Globus pallidus (tissue), 1 donor: ENCODE results near the gene AIG1.
"Not testable (repeated sequence)": the region's sequence is repeated elsewhere in the genome, so short reads cannot be mapped to it uniquely, and the experiment has no call there.

Experiments
- DNase-seq: peaks from one replicate; pipeline ENCODE4 v3.0.0-alpha.2; 2015; ENCODE audit warnings: low spot score

Gene AIG1

DNA sequence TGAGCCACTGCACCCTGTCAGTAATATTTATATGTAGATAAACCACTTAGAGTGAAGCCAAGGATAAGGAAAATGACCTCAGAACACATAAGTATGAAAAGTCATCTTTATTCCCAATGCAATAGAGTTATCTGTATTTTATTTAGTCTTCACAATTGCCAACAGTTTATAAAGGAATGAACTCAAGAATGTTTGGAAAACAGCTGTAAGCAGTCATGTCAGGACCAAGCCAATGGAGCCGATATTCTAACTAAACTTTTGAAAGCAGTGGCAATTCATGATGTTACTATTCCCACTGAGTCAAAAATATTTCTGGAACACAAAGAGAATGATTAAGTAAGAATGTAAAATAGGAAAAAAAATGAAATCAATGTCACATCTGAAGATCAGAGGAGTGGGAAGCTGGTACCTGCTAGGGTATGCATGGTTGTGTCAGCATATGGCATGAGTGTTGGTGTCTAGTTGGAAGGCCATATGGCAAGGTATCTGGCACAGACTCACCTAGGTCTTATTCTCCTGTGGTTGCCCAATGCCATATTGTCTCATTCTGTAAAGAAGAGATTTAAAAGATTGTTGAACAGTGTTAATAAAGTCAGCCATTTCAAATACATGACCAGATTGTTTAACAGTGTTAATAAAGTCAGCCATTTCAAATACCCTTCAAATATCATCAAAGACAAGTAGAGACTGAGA is 271.6 kb downstream of the AIG1 start:
- no peak for DNase-seq

GRCh38 chr6:143333081-143333480 is 272.4 kb downstream of the AIG1 start:
- no peak for DNase-seq

DNA sequence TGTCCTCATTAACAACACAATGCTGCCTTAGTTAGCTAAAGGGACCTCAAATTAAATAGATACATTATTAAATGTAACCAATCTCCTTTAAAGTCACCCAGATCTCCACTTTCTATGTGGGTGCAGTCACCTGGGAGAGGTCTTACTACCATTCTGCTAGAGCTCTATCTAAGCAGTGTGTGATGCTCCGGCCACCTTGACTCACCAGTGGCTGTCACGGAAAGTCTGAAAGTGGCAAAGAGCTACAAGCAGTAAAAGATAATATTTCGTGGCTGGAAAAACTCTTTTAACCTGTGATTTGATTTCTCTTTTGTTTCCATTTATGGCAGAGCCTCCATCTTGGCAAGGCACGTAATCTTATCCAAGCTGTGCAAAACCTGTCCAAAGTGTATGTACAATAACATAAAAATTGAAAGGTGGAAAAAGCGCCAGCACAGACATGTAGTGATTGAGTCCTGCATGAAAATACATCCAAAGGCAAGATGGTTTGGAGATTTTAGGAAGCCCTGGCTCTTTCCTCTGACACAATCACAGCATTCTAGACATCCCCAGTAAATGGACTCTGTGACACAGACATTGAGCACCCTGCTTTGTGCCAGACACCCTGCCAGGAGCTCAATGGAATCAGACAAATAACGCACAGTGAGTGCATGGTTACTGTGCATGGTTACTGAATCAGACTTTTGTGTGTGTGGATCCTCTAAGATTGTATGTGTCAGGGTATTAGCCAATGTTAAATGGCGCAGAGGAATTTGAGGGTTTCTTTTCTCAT is 273.2 kb downstream of the AIG1 start:
- DNase-seq = peak; percentile 46

- DNase-seq = no peak
Measured at GRCh38 chr6:143335865-143336264, 275.2 kb downstream of the AIG1 start.

DNA sequence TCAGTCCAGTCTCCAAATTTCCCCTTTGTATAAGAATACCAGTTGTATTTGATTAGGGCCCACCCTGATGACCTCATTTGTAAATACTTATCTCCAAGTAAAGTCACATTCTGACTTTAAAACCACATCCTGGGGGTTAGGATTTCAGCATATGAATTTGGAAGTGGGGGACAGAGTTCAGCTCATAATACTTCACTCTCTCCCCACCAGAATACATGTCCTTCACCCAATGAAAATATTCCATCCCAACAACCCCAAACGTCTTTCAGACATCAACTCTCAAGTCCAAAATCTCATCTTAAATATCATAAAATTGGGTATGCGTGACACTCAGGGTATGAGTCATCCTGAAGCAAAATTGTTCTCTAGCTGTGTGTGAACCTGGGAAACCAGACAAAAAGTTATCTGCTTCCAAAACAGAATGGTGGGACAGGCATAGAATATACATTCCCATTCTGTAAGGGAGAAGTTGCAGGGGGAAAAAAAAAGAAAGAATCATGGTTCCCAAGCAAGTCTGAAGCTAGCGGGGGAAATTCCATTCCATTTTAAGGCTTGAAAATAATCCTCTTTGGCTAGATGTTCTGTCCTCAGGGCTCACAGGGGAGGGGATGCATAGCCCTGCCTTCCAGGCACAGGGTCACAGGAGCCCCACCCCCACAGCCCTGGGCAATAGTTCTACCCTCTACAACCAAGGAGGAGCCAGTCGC is 275.9 kb downstream of the AIG1 start:
- DNase-seq = no peak

DNA sequence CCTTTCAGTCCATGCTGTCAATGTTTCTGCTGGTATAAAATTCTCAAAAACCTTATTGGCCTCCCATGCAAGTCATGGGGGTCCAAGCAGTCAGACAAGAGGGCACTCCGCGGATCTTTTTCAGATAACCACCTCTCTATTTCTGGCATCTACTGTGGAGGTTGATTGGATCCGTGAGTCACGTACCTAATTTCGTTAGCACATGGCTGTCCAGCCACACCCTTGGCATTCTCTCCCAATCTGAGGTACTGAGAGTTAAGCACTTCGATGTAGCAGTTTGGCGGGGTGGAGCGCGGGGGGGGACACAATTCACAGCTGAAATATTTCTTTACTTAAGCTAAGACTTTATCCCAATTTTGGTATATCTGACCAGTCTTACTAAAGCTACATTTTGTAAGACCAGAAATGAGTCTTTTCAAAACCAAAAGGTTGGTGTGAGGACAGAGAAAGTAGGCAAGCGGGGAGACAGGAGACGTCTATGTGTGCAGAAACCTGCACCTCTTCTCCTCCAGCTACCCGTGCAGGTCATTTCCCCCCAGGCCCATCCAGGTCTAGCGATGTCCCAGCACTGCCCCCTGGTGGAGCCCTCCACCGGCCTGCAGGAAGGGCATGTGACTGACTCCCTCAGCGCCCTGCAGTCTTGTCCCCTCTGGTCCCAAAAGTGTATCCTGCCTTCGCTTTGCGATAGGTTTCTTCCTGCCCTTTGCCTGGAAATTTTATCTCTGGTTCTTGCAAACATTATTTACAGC is 276.7 kb downstream of the AIG1 start:
- DNase-seq = no peak

- no peak for DNase-seq
Measured at GRCh38 chr6:143339223-143339622, 278.5 kb downstream of the AIG1 start.

GRCh38 chr6:143345477-143345876 is 284.8 kb downstream of the AIG1 start:
- not testable (repeated sequence) for DNase-seq

- DNase-seq = no peak
Measured at GRCh38 chr6:143346004-143346403, 285.3 kb downstream of the AIG1 start.

DNA sequence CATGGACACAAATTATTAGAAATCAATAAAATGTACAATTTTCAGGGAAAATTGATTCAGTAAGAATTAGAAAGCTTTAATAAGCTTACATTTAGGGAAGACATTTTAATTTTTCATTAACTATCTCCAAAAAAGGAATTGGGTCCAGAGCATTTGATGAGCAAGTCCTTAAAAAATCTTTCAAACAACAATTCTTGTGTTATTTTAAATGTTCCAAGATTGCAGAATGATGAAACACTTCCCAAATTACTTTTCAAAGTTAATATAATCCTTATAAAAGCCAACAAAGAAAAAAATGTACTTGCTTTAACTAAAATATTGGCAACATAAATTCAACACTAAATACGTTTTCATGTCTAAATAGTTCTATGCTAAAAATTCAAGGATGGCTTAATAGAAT is 287.8 kb downstream of the AIG1 start:
- DNase-seq = no peak

DNA sequence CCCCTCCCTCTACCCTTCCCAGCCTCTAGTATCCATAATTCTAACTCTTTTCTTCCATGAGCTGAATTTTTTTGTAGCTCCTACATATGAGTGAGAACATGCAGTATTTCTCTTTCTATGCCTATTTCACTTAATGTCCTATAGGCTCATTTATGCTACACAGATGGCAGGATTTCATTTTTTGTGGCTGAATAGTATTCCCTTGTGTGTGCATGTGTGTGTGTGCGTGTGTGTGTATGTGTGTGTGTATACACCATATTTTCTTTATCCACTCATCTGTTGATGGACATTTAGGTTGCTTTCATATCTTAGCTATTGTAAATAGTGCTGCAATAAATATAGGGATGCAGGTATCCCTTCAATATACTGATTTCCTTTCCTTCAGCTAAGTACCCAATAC is 288.8 kb downstream of the AIG1 start:
- DNase-seq = no peak

DNA sequence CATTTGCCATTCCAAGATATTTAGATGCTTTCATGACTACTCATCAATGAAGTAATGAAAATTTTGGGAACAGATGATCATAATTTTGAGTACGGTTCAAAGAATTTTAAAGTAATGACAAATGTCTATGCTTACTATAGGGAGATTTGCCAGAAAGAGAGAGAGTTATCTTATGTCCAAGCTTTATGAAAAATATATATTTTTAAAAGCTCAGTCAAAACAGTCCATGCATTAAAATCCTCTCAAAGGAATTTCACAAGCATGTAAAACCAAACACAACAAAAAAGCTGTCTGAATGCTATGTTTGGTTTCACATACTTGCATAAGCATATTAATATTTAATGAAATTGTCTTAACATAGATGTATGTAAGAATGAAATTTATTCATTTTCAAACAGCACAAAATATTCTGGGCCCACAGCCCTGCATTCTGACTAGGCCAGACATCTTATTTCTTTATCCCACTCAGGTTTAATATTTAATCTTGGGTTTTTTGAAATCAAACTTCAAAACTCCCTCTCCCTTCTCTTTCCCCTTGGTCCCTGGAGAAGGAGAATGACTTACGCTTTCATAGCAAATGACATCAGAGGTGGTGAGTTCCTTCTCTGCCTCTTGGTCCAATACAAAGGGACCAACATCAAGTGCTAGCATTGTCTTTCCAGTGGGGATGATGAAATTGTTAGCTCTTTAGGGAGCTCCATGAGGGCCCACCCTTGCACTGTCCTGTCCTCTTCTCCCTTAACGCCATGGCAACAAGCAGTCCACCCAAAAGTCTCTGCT is 295.6 kb downstream of the AIG1 start:
- DNase-seq = no peak

GRCh38 chr6:143357152-143357551 is 296.5 kb downstream of the AIG1 start:
- DNase-seq = no peak

DNA sequence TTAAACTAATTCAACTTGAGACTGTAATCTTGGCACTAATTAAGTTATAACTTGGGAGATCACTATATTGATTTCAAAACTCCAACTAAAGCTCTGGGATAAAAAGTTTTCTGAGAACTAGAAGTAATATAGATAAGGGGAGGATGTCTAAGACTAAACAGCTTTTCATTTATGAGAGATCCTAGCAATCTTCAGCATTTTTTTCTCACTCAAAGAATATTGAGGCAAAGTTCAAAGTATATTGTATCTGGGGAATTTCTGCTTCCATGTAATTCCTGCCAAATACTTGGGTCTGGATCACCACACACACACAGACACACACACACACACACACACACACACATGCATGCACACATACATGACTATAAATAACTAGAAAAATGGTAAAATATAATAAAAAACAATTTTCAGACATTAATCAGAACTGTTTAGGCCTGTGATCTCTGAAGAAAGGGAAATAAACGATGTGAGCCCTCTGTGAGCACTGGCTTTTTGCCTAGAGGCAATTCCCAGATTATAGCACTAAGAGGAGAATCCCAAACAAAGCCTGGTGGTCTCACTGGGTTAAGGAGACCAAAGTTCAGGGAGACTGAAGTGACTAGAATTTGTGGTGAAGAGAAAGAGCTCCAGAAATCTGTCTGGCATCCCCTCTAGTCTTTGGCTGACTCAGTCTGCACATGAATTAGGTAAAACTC is 297.0 kb downstream of the AIG1 start:
- DNase-seq = no peak

- peak; percentile 13 for DNase-seq
Measured at GRCh38 chr6:143361536-143362191, 301.0 kb downstream of the AIG1 start.

- no peak for DNase-seq
Measured at GRCh38 chr6:143362192-143362558, 301.5 kb downstream of the AIG1 start.

DNA sequence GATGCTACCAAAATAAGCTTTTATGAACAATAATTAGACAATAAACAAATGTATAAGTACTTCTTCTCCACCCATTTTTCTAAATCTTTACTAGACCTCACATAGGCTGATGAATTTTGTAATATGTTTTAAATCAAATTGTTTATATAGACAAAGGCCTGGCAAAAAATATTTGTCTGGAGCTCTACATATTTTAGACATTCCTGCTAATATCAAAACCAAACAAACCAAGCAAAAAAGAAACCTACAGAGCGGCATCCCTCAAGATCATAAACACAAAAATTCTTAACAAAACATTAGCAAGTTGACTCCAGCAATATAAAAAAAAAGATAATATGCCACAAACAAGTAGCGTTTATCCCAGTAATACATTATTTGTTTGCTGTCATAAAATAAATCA is 302.6 kb downstream of the AIG1 start:
- no peak for DNase-seq

DNA sequence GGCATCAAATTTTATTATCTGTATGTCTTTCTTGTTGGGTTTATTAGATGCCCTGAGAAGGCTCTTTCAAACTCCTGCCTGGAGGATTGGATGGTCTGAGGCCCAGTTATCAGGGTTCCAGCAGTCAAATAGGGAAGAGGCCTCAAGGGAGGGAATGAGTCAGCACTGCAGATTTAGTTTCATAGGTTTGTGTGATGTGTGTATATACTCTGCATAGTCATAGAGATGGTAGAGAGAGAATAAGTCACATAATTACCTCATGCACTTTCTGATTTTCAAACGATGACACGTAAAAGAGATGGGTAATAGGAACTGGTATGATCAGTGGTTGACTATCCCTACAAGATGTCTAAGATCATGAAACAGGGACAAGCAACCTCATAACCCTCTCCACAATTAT is 307.7 kb downstream of the AIG1 start:
- DNase-seq = no peak

GRCh38 chr6:143369971-143370370 is 309.3 kb downstream of the AIG1 start:
- DNase-seq = no peak

- DNase-seq = no peak
Measured at GRCh38 chr6:143370812-143371370, 310.2 kb downstream of the AIG1 start.
